Measurements from ENCODE around the gene FAAH2. TPM values are rescaled to one million over a fixed set of nuclear protein-coding genes. Genes with fewer than 3 reads are reported as not detected.

The FAAH2 gene
- total RNA-seq, 4 donors from 2014 or later: 0.42 to 1.8 (median 0.72) TPM

DNA sequence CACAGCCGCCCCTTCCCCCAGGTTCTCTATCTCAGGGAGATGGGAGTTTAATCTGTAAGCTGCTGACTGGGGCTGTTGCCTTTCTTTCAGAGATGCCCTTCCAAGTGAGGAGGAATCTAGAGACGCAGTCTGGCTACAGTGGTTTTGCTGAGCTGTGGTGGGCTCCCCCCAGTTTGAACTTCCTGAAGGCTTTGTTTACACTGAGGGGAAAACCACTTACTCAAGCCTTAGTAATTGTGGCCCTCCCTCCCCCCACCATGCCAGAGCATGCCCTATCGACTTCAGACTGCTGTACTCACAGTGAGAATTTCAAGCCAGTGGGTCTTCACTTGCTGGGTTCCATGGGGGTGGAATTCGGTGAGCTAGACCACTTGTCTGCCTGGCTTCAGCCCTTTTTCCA lies 131.3 kb downstream of the FAAH2 start:
- no peak for TF ChIP-seq POLR2AphosphoS5 (IDR thresholded peaks at IDR 0.05)
- TF ChIP-seq EP300 (IDR thresholded peaks at IDR 0.05): no peak
- no peak for TF ChIP-seq POLR2A (IDR thresholded peaks at IDR 0.05; ENCODE audit: low read depth)
- TF ChIP-seq, protein P1, sequence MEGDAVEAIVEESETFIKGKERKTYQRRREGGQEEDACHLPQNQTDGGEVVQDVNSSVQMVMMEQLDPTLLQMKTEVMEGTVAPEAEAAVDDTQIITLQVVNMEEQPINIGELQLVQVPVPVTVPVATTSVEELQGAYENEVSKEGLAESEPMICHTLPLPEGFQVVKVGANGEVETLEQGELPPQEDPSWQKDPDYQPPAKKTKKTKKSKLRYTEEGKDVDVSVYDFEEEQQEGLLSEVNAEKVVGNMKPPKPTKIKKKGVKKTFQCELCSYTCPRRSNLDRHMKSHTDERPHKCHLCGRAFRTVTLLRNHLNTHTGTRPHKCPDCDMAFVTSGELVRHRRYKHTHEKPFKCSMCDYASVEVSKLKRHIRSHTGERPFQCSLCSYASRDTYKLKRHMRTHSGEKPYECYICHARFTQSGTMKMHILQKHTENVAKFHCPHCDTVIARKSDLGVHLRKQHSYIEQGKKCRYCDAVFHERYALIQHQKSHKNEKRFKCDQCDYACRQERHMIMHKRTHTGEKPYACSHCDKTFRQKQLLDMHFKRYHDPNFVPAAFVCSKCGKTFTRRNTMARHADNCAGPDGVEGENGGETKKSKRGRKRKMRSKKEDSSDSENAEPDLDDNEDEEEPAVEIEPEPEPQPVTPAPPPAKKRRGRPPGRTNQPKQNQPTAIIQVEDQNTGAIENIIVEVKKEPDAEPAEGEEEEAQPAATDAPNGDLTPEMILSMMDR (IDR thresholded peaks at IDR 0.05): no peak
- Histone ChIP-seq H3K9me3 (peaks cover 0 to 15% (median 0%) of the 10 kb centered on the region in 4 donors), H3K27ac (replicated peaks in 1 of 4) (no peak overlapping the region), H3K36me3 (no peaks in the 10 kb centered on the region), H3K4me3 (no peak overlapping the region), H3K27me3 (no peaks in the 10 kb centered on the region), H3K4me1 (no peaks in the 10 kb centered on the region)
- no peak for DNase-seq (ENCODE audit: extremely low spot score)
- intact Hi-C loops (cut with DNase I): no loop called here
- WGBS: 48% methylated on average over 3 of the region's 4 CpGs

DNA sequence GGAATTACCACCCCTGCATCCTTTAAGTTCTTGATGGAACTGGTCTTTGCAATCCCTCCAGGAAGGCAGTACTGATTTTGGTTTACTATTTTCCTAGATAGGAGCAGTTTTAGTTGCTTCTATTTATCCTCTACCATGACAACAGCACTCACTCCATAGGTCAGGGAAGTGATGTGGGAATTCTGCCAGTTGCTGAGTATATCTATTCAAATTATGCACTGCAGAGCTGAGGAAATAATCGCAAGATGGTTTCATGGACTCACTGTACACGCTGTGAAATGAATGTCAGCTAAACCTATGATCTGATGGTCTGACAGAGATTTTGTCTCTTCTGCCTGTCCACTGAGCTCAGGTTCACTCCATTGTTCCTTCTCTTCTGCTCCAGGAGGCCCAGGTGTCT lies 135.8 kb downstream of the FAAH2 start:
- H3K27ac ChIP-seq (replicated peaks in 1 of 4): no peak overlapping the region
- WGBS: 84% methylated on average over 2 of the region's 2 CpGs
- H3K4me1 ChIP-seq: no peaks in the 10 kb centered on the region
- no peaks in the 10 kb centered on the region for H3K9me3 ChIP-seq
- no peak for TF ChIP-seq POLR2A (IDR thresholded peaks at IDR 0.05; ENCODE audit: low read depth)
- TF ChIP-seq EP300 (IDR thresholded peaks at IDR 0.05): no peak
- TF ChIP-seq, protein P1 (IDR thresholded peaks at IDR 0.05): no peak
- H3K36me3 ChIP-seq: no peaks in the 10 kb centered on the region
- no peak overlapping the region for H3K4me3 ChIP-seq
- DNase-seq (ENCODE audit: extremely low spot score): no peak
- intact Hi-C loops (cut with DNase I): no loop called here
- H3K27me3 ChIP-seq: no peaks in the 10 kb centered on the region

DNA sequence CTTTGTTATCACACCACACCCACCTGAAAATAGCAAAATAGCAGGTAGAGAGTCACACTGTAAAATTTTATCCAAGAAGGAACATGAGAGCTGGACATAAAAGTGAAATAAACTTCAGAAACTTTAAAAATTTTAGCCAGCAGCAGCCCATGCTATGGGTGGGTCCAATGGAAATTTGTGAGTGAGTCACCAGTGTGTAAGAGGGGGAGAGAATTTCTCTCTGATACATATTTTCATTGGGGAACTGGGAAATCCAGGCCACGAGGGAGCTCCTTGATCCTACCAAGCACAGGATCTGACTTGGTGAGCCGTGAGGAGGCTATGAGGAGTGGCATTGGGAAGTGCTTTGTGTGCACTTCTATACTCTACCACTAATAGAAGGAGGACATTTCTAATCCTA lies 136.3 kb downstream of the FAAH2 start:
- H3K36me3 ChIP-seq: no peaks in the 10 kb centered on the region
- TF ChIP-seq POLR2A (IDR thresholded peaks at IDR 0.05; ENCODE audit: low read depth) (no peak), EP300 (IDR thresholded peaks at IDR 0.05) (no peak), POLR2AphosphoS5 (IDR thresholded peaks at IDR 0.05) (no peak)
- TF ChIP-seq, protein P1 (IDR thresholded peaks at IDR 0.05): no peak
- H3K27ac ChIP-seq (replicated peaks in 1 of 4): no peak overlapping the region
- no peak overlapping the region for H3K4me3 ChIP-seq
- no peaks in the 10 kb centered on the region for H3K9me3 ChIP-seq
- intact Hi-C loops (cut with DNase I): no loop called here
- DNase-seq (ENCODE audit: extremely low spot score): no peak
- 62% methylated on average over 2 of the region's 2 CpGs for WGBS
- H3K27me3 ChIP-seq: no peaks in the 10 kb centered on the region
- no peaks in the 10 kb centered on the region for H3K4me1 ChIP-seq

DNA sequence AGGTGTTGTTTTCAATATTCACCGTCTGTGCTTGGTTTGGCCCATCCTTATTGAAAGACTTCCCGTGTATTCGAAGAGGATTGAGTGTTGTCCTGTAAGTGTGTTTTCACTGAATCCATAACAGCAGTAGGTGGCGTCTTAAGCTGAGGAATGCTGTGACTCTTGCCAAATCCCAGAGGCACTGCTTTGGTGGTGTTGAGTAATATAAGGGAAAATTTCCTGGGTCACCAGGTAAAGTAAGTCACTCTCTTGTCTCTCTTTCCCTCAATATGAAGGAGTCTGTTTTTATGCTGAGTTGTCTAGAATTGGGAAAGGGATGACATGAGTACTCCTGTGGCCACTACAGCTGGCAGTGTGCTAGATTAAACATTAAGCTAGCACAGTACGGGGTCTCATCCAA lies 158.6 kb downstream of the FAAH2 start:
- intact Hi-C loops (cut with DNase I): no loop called here
- no peaks in the 10 kb centered on the region for H3K36me3 ChIP-seq
- WGBS: 60% methylated on average over 5 of the region's 5 CpGs

DNA sequence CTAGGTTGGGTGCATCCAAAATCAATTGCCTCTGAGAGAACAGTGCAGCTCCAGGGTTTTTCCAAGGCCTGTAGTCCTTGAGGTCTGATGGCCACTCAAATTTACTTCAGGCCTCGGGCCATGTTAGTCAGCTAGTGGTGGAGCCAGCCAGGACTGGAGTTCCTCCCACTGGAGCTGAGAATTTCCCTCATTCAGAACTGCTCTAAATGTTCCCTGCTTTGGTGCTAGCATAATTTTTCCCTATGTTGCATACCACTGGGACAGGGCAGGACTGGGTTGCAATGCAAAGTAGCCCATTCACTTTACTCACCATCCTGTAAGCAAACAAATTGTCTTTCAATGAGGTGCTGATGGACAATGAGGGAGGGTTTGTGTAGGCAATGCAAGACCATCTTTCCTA lies 159.3 kb downstream of the FAAH2 start:
- Histone ChIP-seq H3K36me3 (no peaks in the 10 kb centered on the region), H3K9me3 (no peaks in the 10 kb centered on the region), H3K4me1 (no peaks in the 10 kb centered on the region), H3K27ac (replicated peaks in 1 of 4) (no peak overlapping the region), H3K27me3 (no peaks in the 10 kb centered on the region), H3K4me3 (no peak overlapping the region)
- intact Hi-C loops (cut with DNase I): no loop called here
- DNase-seq (ENCODE audit: extremely low spot score): no peak
- 67% methylated on average over 1 of the region's 1 CpG for WGBS
- TF ChIP-seq, protein P1 (IDR thresholded peaks at IDR 0.05): no peak
- TF ChIP-seq POLR2A (IDR thresholded peaks at IDR 0.05; ENCODE audit: low read depth) (no peak), POLR2AphosphoS5 (IDR thresholded peaks at IDR 0.05) (no peak), EP300 (IDR thresholded peaks at IDR 0.05) (no peak)

More for the DNA sequence above, 158.6 kb downstream of the FAAH2 start:
- TF ChIP-seq POLR2A (IDR thresholded peaks at IDR 0.05; ENCODE audit: low read depth): no peak
- TF ChIP-seq, protein P1 (IDR thresholded peaks at IDR 0.05): no peak
- TF ChIP-seq EP300 (IDR thresholded peaks at IDR 0.05): no peak
- no peak for TF ChIP-seq POLR2AphosphoS5 (IDR thresholded peaks at IDR 0.05)
- no peak overlapping the region for H3K4me3 ChIP-seq
- H3K9me3 ChIP-seq: peaks cover 0 to 2% (median 0%) of the 10 kb centered on the region in 4 donors
- DNase-seq (ENCODE audit: extremely low spot score): no peak
- H3K4me1 ChIP-seq: no peaks in the 10 kb centered on the region
- H3K27me3 ChIP-seq: no peaks in the 10 kb centered on the region
- H3K27ac ChIP-seq (replicated peaks in 1 of 4): no peak overlapping the region
